H1 (cell line): ENCODE results near the gene WDFY3. TPM values are rescaled to one million over a fixed set of nuclear protein-coding genes. Genes with fewer than 3 reads are reported as not detected.

Source experiments
- USF2 ChIP-seq: IDR thresholded peaks from 2 replicates; pipeline ENCODE4 v1.6.1; 2011; ENCODE audit warnings: low read length, improper control_type of control experiment
- YY1 ChIP-seq: IDR thresholded peaks from 2 replicates; pipeline ENCODE4 v1.6.1; 2011; ENCODE audit warnings: low read depth, mild to moderate bottlenecking, low read length
- ZNF274 ChIP-seq: IDR thresholded peaks from 2 replicates; pipeline ENCODE4 v1.7.0; 2012; ENCODE audit warnings: low read length, borderline replicate concordance; ENCODE audit errors: extremely low read depth
- polyA plus RNA-seq, 7 experiments: library from polyadenylated mRNA; depleted of rRNA in 3 of 7; stranded (reverse) in 5 of 7; unstranded in 2 of 7; fragments of >200 nt in 5 of 7; fragments of 200-250 nt in 2 of 7; gene quantifications; 1 replicate in 5 of 7; 2 replicates in 1 of 7; 4 replicates in 1 of 7; pipeline versions ENCODE4 v1.2.1 to v1.2.3, GENCODE V29; 2011 to 2013; ENCODE audit warnings: missing spikeins in 2 of 7, mixed read lengths in 2 of 7
- total RNA-seq: library from RNA; stranded (reverse); fragmentation: NEBNext Ultra II Directional; extraction: Animal tissue kit (Norgen Biotek cat#: 25700); gene quantifications from 2 replicates; pipeline ENCODE4 v1.2.1, GENCODE V29; 2021

The WDFY3 gene
- total and polyA plus RNA-seq, 2 of the 8 experiments (the other 6 are each of a cell fraction or from before 2014, with no cell fraction given): 25.6 to 62.4 TPM

- TF ChIP-seq YY1: no peak
- TF ChIP-seq ZNF274: no peak
- TF ChIP-seq USF2: no peak
These were observed 60.8 kb downstream of the WDFY3 start (continued) for GRCh38 chr4:84905646-84906045.
